ENCODE measurements around the gene CYB5RL. TPM values are rescaled to one million over a fixed set of nuclear protein-coding genes. Genes with fewer than 3 reads are reported as not detected.

Gene CYB5RL
- total and polyA plus RNA-seq, 2 of the 13 experiments (the other 11 are each of a cell fraction or from before 2014, with no cell fraction given): 3.7 to 5.0 TPM

GRCh38 chr1:54172614-54173599 lies 26.9 kb downstream of the CYB5RL start (continued):
- TF ChIP-seq, protein P1, sequence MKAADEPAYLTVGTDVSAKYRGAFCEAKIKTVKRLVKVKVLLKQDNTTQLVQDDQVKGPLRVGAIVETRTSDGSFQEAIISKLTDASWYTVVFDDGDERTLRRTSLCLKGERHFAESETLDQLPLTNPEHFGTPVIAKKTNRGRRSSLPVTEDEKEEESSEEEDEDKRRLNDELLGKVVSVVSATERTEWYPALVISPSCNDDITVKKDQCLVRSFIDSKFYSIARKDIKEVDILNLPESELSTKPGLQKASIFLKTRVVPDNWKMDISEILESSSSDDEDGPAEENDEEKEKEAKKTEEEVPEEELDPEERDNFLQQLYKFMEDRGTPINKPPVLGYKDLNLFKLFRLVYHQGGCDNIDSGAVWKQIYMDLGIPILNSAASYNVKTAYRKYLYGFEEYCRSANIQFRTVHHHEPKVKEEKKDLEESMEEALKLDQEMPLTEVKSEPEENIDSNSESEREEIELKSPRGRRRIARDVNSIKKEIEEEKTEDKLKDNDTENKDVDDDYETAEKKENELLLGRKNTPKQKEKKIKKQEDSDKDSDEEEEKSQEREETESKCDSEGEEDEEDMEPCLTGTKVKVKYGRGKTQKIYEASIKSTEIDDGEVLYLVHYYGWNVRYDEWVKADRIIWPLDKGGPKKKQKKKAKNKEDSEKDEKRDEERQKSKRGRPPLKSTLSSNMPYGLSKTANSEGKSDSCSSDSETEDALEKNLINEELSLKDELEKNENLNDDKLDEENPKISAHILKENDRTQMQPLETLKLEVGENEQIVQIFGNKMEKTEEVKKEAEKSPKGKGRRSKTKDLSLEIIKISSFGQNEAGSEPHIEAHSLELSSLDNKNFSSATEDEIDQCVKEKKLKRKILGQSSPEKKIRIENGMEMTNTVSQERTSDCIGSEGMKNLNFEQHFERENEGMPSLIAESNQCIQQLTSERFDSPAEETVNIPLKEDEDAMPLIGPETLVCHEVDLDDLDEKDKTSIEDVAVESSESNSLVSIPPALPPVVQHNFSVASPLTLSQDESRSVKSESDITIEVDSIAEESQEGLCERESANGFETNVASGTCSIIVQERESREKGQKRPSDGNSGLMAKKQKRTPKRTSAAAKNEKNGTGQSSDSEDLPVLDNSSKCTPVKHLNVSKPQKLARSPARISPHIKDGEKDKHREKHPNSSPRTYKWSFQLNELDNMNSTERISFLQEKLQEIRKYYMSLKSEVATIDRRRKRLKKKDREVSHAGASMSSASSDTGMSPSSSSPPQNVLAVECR (CRISPR knock-in tag; IDR thresholded peaks at IDR 0.05; ENCODE audit: borderline replicate concordance): no peak
- TF ChIP-seq, protein P2, sequence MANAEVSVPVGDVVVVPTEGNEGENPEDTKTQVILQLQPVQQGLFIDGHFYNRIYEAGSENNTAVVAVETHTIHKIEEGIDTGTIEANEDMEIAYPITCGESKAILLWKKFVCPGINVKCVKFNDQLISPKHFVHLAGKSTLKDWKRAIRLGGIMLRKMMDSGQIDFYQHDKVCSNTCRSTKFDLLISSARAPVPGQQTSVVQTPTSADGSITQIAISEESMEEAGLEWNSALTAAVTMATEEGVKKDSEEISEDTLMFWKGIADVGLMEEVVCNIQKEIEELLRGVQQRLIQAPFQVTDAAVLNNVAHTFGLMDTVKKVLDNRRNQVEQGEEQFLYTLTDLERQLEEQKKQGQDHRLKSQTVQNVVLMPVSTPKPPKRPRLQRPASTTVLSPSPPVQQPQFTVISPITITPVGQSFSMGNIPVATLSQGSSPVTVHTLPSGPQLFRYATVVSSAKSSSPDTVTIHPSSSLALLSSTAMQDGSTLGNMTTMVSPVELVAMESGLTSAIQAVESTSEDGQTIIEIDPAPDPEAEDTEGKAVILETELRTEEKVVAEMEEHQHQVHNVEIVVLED (CRISPR knock-in tag; IDR thresholded peaks at IDR 0.05; ENCODE audit: borderline replicate concordance): no peak

GRCh38 chr1:54171606-54172005 lies 28.2 kb downstream of the CYB5RL start:
- no peak for DNase-seq (ENCODE audit: low spot score)
- H3K79me2 ChIP-seq (ENCODE audit: insufficient read depth, low read length): no peaks in the 10 kb centered on the region
- no peaks in the 10 kb centered on the region for H3K9me3 ChIP-seq (ENCODE audit: low read length)
- no peak overlapping the region for H3K4me3 ChIP-seq (replicated peaks in 1 of 3; ENCODE audit: insufficient read depth in 1 of 3, low read depth in 2 of 3, low read length in 3 of 3)
- in situ Hi-C loops (cut with HindIII; ENCODE audit: extremely low pct_ligation_motif_present, low pct_unique_long_range_greater_than_20kb) (no loop called here), intact Hi-C loops (cut with micrococcal nuclease; ENCODE audit: unreplicated experiment) (no loop called here)
- H3K27ac ChIP-seq (ENCODE audit: extremely low read length, insufficient read depth, low read length): no peak overlapping the region
- POLR2A ChIA-PET: interaction anchor here (1.1 kb wide), 1 partner anchor 48 kb away, joined by 3 read pairs; no protein-coding TSS in a partner anchor
- no peak overlapping the region for H3K4me2 ChIP-seq (ENCODE audit: low read depth, low read length)
- no peak for ATAC-seq
- no peaks in the 10 kb centered on the region; a peak in 1 of 5 replicates for H3K27me3 ChIP-seq (ENCODE audit: control insufficient read depth in 1 of 2, insufficient read depth in 2 of 2, low read length in 2 of 2)
- no peaks in the 10 kb centered on the region for H3K36me3 ChIP-seq (replicated peaks in 1 of 2; ENCODE audit: control insufficient read depth in 1 of 2, insufficient read depth in 2 of 2, low read length in 2 of 2)
- no TSS peak for BruUV-seq (replicated peaks)
- no peak for FAIRE-seq
- no peaks in the 10 kb centered on the region for H3K4me1 ChIP-seq (ENCODE audit: insufficient read depth, low read length)
- CTCF ChIA-PET (ENCODE audit: low intra/inter-chr PET ratio, low total read pairs): no interaction called here
- H4K20me1 ChIP-seq (ENCODE audit: insufficient read depth, low read length): no peaks in the 10 kb centered on the region
- WGBS (ENCODE audit: low lambda C conversion rate): 91% methylated on average over 6 of the region's 8 CpGs
- H2AFZ ChIP-seq (ENCODE audit: low read length): no peak overlapping the region
- no peak overlapping the region for H3K9ac ChIP-seq (ENCODE audit: insufficient read depth, low read depth, low read length)
- TF ChIP-seq ZNF235 (CRISPR knock-in tag; IDR thresholded peaks at IDR 0.05; ENCODE audit: borderline replicate concordance) (no peak), PAX8 (CRISPR knock-in tag; IDR thresholded peaks at IDR 0.05; ENCODE audit: borderline replicate concordance) (no peak), ZNF672 (CRISPR knock-in tag; IDR thresholded peaks at IDR 0.05) (no peak), ZSCAN22 (CRISPR knock-in tag; IDR thresholded peaks at IDR 0.05) (no peak), TFE3 (CRISPR knock-in tag; IDR thresholded peaks at IDR 0.05) (no peak), ETV6 (CRISPR knock-in tag; conservative IDR thresholded peaks at IDR 0.05) (no peak), ZNF446 (CRISPR knock-in tag; IDR thresholded peaks at IDR 0.05) (no peak), TBX3 (IDR thresholded peaks at IDR 0.05; ENCODE audit: borderline replicate concordance) (no peak), MBD4 (IDR thresholded peaks at IDR 0.05; ENCODE audit: borderline replicate concordance, low read length) (no peak), YY1 (IDR thresholded peaks at IDR 0.05; ENCODE audit: insufficient read depth, insufficient replicate concordance, low read depth, low read length) (no peak), ESRRA (CRISPR knock-in tag; IDR thresholded peaks at IDR 0.05; ENCODE audit: low read depth) (no peak), STAT5B (CRISPR knock-in tag; IDR thresholded peaks at IDR 0.05) (no peak), GATAD2A (CRISPR knock-in tag; IDR thresholded peaks at IDR 0.05) (no peak)
